Psoas muscle (tissue), 8 donors: ENCODE results near the gene DVL1. TPM values are rescaled to one million over a fixed set of nuclear protein-coding genes. Genes with fewer than 3 reads are reported as not detected.
A peak's percentile ranks its signal among the peaks of the same experiment; 100 is the strongest.

Experiments
- ATAC-seq, 4 donors: fragments of 200-7000 bp; cut with Tn5 transposase; one replicate each; pipeline ENCODE4 v1.9.1; 2020; ENCODE audit warnings: moderate library complexity in 3 of 4, mild to moderate bottlenecking in 2 of 4
- DNase-seq, 2 donors: peaks; one replicate each; pipeline ENCODE4 v3.0.0-alpha.2; 2020
- H3K27ac ChIP-seq: fragments of 200-600 bp; one replicate; pipeline ENCODE4 v1.8.0; 2022
- H3K27me3 ChIP-seq, 3 donors: fragments of 200-600 bp in 1 of 3; one replicate each; pipeline versions ENCODE4 v1.6.1 to v1.8.0; 2013 to 2022; ENCODE audit warnings: low read length in 2 of 3, mild to moderate bottlenecking in 2 of 3, moderate library complexity in 1 of 3; ENCODE audit not compliant: insufficient read depth in 3 of 3
- H3K36me3 ChIP-seq, 2 donors: fragments of 200-600 bp in 1 of 2; one replicate each; pipeline versions ENCODE4 v1.6.1 to v1.8.0; 2013 to 2022; ENCODE audit warnings: low read depth in 1 of 2, mild to moderate bottlenecking in 1 of 2, moderate library complexity in 1 of 2; ENCODE audit not compliant: insufficient read depth in 1 of 2
- H3K4me1 ChIP-seq: fragments of 200-600 bp; one replicate; pipeline ENCODE4 v1.8.0; 2022
- H3K4me3 ChIP-seq: fragments of 200-600 bp; one replicate; pipeline ENCODE4 v1.8.0; 2022; ENCODE audit warnings: mild to moderate bottlenecking
- H3K9me3 ChIP-seq: fragments of 200-600 bp; one replicate; pipeline ENCODE4 v1.8.0; 2022
- CTCF ChIP-seq: fragments of 200-600 bp; IDR thresholded peaks from one replicate; pipeline ENCODE4 v1.8.0; 2022; ENCODE audit warnings: antibody characterized with exemption
- WGBS, 3 donors: extraction: QIAGEN DNeasy Blood & Tissue Kit; methylation state at CpG; one replicate each; pipeline versions ENCODE4 v1.1.6 to v1.1.7; 2013; 5-methylcytosine and 5-hydroxymethylcytosine counted together
- intact Hi-C, 2 donors: fragments of 100-400 bp; cut with DNase I; formaldehyde crosslinking; loops; one replicate each; pipeline versions ENCODE4 v1.11.0 to v1.14.2; 2022
- polyA plus RNA-seq, 3 donors: library from polyadenylated mRNA; stranded (reverse); fragments of 200-250 nt; gene quantifications; one replicate each; pipeline ENCODE4 v1.2.3, GENCODE V29; 2013
- total RNA-seq, 4 donors: library from RNA; stranded (reverse); fragmentation: NEBNext Ultra II Directional in 2 of 4; extraction: Animal tissue kit (Norgen Biotek cat#: 25700) in 2 of 4; gene quantifications; one replicate each; pipeline versions ENCODE4 v1.2.1 to v1.2.4, GENCODE V29; 2021 to 2023
- donor health status: healthy with polysubstance abuse.
- donor health status: DM: no; HTN: no; CAD: no; lungs with moderate emphysema.
- donor health status: Bipolar disorder and iron deficiency.
- donor health status: healthy.
- donor health status: DM: yes; HTN: yes; CAD: no.
- donor health status: DM: no; HTN: no; CAD: no.
- donor health status: DM: no; HTN: no; CAD: no.
- donor health status: DM: yes; HTN: yes; CAD: no.

DVL1 gene
- total and polyA plus RNA-seq, 7 donors = 162 to 215 (median 208) TPM

DNA sequence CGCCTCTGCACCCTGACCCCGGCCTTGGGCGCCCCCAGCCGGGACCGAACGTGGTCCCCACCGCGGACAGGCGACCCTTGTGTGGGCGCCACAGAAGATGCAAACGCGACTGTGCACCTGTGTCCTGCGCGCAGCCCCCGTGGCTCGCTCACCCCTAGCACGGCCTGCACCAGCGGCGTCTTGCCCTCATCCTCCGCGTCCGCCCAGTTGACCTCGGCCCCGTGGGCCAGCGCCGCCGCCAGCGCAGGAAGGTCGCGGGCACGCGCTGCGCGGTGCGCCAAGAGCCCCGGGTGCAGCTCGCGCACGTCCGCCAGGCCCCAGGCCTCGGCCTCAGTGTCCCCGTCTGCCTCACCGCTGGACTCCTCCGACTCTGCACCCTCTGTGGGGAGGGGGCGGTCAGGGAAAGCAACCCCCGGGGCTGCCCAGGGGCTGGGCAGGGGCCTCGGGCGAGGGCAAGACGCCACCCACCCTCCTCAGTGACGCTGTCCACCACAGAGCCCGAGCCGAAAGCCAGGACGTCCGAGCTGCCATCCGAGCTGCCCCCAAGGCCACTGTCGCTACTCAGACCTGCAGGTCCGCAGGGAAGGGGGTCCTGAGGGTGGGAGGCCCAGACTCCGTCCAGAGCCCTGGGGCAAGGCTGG is 54.8 kb downstream of the DVL1 start:
- WGBS, 3 donors = 89 to 91% (median 90%) methylated on average over 46 to 58 of the region's 58 CpGs
- no peak for ATAC-seq
- DNase-seq = peak in 1 of 2 donors; percentile 15
- H3K27ac ChIP-seq = no peak overlapping the region
- peaks cover 0 to 37% of the 10 kb centered on the region in 2 donors for H3K36me3 ChIP-seq
- intact Hi-C loops = loop anchor here in 1 of 2 donors (5.0 kb wide), 2 partner anchors 262 to 312 kb away; partner anchors contain the start of gene PERM1
- TF ChIP-seq CTCF = no peak
- H3K4me1 ChIP-seq = no peaks in the 10 kb centered on the region
- no peaks in the 10 kb centered on the region for H3K27me3 ChIP-seq
- no peaks in the 10 kb centered on the region for H3K9me3 ChIP-seq
- H3K4me3 ChIP-seq = no peak overlapping the region

DNA sequence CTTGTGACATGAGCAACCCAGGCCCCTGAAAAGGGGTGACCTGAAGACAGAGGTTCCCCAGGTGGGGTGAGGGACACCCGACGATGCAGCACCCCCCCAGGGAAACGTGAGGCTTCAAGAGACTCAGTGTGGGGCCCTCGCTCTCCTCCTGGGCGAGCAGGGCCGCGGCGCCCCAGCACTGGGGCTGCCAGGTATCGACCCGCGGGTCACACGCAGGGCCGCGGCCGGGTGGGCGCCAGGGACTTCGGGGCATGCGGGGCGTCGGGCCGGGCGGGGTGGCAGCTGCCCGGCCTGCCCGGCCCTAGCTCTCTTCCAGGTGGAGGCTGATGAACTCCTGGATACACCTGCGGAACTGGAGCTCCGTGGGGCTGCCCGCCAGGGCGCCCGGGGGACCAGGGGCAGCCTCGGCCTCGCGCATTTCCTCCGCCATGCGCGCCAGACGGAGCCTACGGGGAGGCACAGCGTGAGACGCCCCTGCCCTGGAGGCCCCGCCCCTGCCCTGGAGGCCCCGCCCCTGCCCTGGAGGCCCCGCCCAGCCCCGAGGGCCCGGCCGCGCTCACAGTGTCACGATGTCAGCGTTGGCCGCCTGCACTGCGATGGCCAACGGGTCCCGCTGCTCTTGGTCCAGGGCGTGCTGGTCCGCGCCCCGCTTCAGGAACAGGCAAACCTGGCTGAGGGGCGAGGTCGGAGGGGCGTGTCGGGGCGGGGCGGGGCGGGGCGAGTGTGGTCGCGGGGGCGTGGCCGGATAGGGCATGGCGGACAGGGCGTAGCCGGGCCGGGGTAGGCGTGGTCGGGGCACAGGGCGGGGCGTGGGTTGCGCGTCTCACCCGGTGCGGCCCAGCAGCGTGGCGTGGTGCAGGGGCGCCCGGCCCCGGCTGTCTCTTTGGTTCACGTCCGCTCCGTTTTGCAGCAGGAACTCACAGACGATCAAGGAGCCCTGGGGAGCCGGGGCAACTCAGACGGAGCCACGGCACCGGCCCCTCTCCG is 55.7 kb downstream of the DVL1 start:
- peak; percentile 14 to 57 for DNase-seq
- no peak for TF ChIP-seq CTCF
- 81 to 85% (median 84%) methylated on average over 72 to 94 of the region's 94 CpGs for WGBS, 3 donors
- no peaks in the 10 kb centered on the region for H3K27me3 ChIP-seq
- no peaks in the 10 kb centered on the region for H3K4me1 ChIP-seq
- peaks cover 0 to 37% of the 10 kb centered on the region in 2 donors for H3K36me3 ChIP-seq
- H3K4me3 ChIP-seq = no peak overlapping the region
- H3K27ac ChIP-seq = no peak overlapping the region
- H3K9me3 ChIP-seq = no peaks in the 10 kb centered on the region
- intact Hi-C loops = loop anchor here in 1 of 2 donors (5.0 kb wide), 2 partner anchors 261 to 311 kb away; partner anchors contain the start of gene PERM1
- ATAC-seq = peak in 2 of 4 donors; percentile 22 to 29

GRCh38 chr1:1292851-1293250 is 56.4 kb downstream of the DVL1 start:
- ATAC-seq = no peak
- no peak for TF ChIP-seq CTCF
- H3K9me3 ChIP-seq = no peaks in the 10 kb centered on the region
- peaks cover 0 to under 1% (median 0%) of the 10 kb centered on the region in 3 donors for H3K27me3 ChIP-seq
- no peaks in the 10 kb centered on the region for H3K4me1 ChIP-seq
- H3K27ac ChIP-seq = no peak overlapping the region
- peaks cover 0 to 35% of the 10 kb centered on the region in 2 donors for H3K36me3 ChIP-seq
- no peak overlapping the region for H3K4me3 ChIP-seq
- intact Hi-C loops = loop anchor here in 1 of 2 donors (1.0 to 5.0 kb wide), 3 partner anchors 171 to 311 kb away; partner anchors contain the start of gene PERM1
- 86 to 93% (median 89%) methylated on average over 18 of the region's 18 CpGs for WGBS, 3 donors
- peak; percentile 12 to 51 for DNase-seq

DNA sequence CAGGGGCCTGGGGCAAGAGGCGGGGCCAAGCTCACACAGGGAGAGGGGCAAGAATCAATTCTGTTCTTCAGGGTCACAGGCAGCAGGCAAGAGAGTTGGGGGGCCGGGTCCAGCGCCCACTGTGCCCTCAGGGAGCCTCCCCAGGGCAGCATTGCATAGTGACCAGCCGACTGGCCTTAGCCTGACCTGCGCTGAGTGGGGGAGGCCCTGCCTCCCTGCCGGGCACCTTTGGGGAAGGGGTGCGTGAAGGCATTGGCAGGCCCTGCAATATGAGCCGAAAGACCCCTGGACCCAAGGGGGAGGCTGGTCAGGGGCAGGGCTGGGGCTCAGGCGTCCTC is 56.8 kb downstream of the DVL1 start:
- Histone ChIP-seq H3K4me1 (no peaks in the 10 kb centered on the region), H3K27ac (no peak overlapping the region), H3K27me3 (peaks cover 0 to 5% (median 0%) of the 10 kb centered on the region in 3 donors), H3K36me3 (peaks cover 0 to 31% of the 10 kb centered on the region in 2 donors), H3K9me3 (no peaks in the 10 kb centered on the region), H3K4me3 (no peak overlapping the region)
- DNase-seq (peak; percentile 6 to 47), ATAC-seq (peak in 1 of 4 donors; percentile 4)
- intact Hi-C loops = loop anchor here in 1 of 2 donors (1.0 to 5.0 kb wide), 3 partner anchors 170 to 310 kb away; partner anchors contain the start of gene PERM1
- WGBS, 3 donors = 87 to 92% (median 89%) methylated on average over 9 of the region's 9 CpGs
- TF ChIP-seq CTCF = no peak
